HepG2 (cell line): ENCODE data around the gene COQ5. TPM values are rescaled to one million over a fixed set of nuclear protein-coding genes. Genes with fewer than 3 reads are reported as not detected.
A peak's percentile ranks its signal among the peaks of the same experiment; 100 is the strongest.

Experiments
- AGO2 ChIP-seq: fragments of 200-400 bp; formaldehyde crosslinking; optimal IDR thresholded peaks from 2 replicates; pipeline ENCODE3; 2017; ENCODE audit warnings: mild to moderate bottlenecking, low read depth, low read length, moderate library complexity
- CBX2 ChIP-seq, 2 experiments: fragments of 200-600 bp in 1 of 2; sonication (generic); formaldehyde crosslinking in 1 of 2; IDR thresholded peaks; 2 replicates each; pipeline versions ENCODE4 v1.7.0 to v1.8.1; 2018 to 2022; ENCODE audit warnings: low read depth in 2 of 2, low read length in 1 of 2, mild to moderate bottlenecking in 1 of 2, missing genetic modification reagents in 1 of 2
- GRHL1 ChIP-seq: sonication (generic); formaldehyde crosslinking; conservative IDR thresholded peaks from 2 replicates; pipeline ENCODE4 v1.8.0; 2022; ENCODE audit warnings: missing genetic modification reagents
- ISL2 ChIP-seq: sonication (generic); formaldehyde crosslinking; IDR thresholded peaks from 2 replicates; pipeline ENCODE4 v1.5.0; 2020; ENCODE audit warnings: missing genetic modification reagents
- JUN ChIP-seq: sonication (generic); formaldehyde crosslinking; IDR thresholded peaks from 2 replicates; pipeline ENCODE4 v1.4.0; 2020; ENCODE audit warnings: mild to moderate bottlenecking, missing genetic modification reagents
- NR0B2 ChIP-seq: sonication (generic); formaldehyde crosslinking; IDR thresholded peaks from 2 replicates; pipeline ENCODE4 v1.4.0; 2020; ENCODE audit warnings: mild to moderate bottlenecking, missing genetic modification reagents
- RBM39 ChIP-seq: fragments of 200-400 bp; formaldehyde crosslinking; IDR thresholded peaks from one replicate; pipeline ENCODE4 v1.6.1; 2018; ENCODE audit warnings: antibody characterized with exemption, mild to moderate bottlenecking, low read depth, low read length; ENCODE audit not compliant: poor library complexity, severe bottlenecking
- SAFB2 ChIP-seq: sonication (generic); formaldehyde crosslinking; IDR thresholded peaks from 2 replicates; pipeline ENCODE4 v1.5.1; 2020; ENCODE audit warnings: missing genetic modification reagents, low read depth, mild to moderate bottlenecking, borderline replicate concordance
- TBL1XR1 ChIP-seq: fragments of 150-350 bp; IDR thresholded peaks from 2 replicates; pipeline ENCODE4 v1.6.1; 2014; ENCODE audit warnings: borderline replicate concordance, low read length; ENCODE audit not compliant: partially characterized antibody
- TFAP4 ChIP-seq: sonication (generic); IDR thresholded peaks from 2 replicates; pipeline ENCODE4 v1.6.1; 2016; ENCODE audit warnings: low read depth, borderline replicate concordance
- XBP1 ChIP-seq: sonication (generic); formaldehyde crosslinking; IDR thresholded peaks from 2 replicates; pipeline ENCODE4 v1.5.0; 2020; ENCODE audit warnings: missing genetic modification reagents
- YEATS4 ChIP-seq: sonication (generic); formaldehyde crosslinking; IDR thresholded peaks from 2 replicates; pipeline ENCODE4 v1.4.0; 2020; ENCODE audit warnings: missing genetic modification reagents, borderline replicate concordance
- ZBTB10 ChIP-seq: sonication (generic); formaldehyde crosslinking; IDR thresholded peaks from 2 replicates; pipeline ENCODE4 v1.4.0; 2020; ENCODE audit warnings: missing genetic modification reagents, borderline replicate concordance
- ZBTB34 ChIP-seq: sonication (generic); formaldehyde crosslinking; IDR thresholded peaks from 2 replicates; pipeline ENCODE4 v1.8.0; 2022; ENCODE audit warnings: mild to moderate bottlenecking, missing genetic modification reagents
- ZIK1 ChIP-seq: sonication (generic); formaldehyde crosslinking; IDR thresholded peaks from 2 replicates; pipeline ENCODE4 v1.5.0; 2020; ENCODE audit warnings: mild to moderate bottlenecking, low read depth, missing genetic modification reagents, borderline replicate concordance
- ZNF207 ChIP-seq: fragments of 450-650 bp; IDR thresholded peaks from 2 replicates; pipeline ENCODE4 v1.6.1; 2016; ENCODE audit warnings: antibody characterized with exemption, borderline replicate concordance
- ZNF274 ChIP-seq: sonication (generic); formaldehyde crosslinking; IDR thresholded peaks from 2 replicates; pipeline ENCODE4 v1.5.1; 2020; ENCODE audit warnings: mild to moderate bottlenecking, missing genetic modification reagents
- ZNF441 ChIP-seq: sonication (generic); formaldehyde crosslinking; IDR thresholded peaks from 2 replicates; pipeline ENCODE4 v1.7.0; 2021; ENCODE audit warnings: missing genetic modification reagents, borderline replicate concordance
- ZNF558 ChIP-seq: sonication (generic); formaldehyde crosslinking; IDR thresholded peaks from 2 replicates; pipeline ENCODE4 v1.9.0; 2022; ENCODE audit warnings: mild to moderate bottlenecking, missing genetic modification reagents, borderline replicate concordance
- ZNF577 ChIP-seq: sonication (generic); formaldehyde crosslinking; IDR thresholded peaks from 2 replicates; pipeline ENCODE4 v1.4.0; 2020; ENCODE audit warnings: mild to moderate bottlenecking, low read depth, missing genetic modification reagents, borderline replicate concordance
- ZNF790 ChIP-seq: sonication (generic); formaldehyde crosslinking; IDR thresholded peaks from 2 replicates; pipeline ENCODE4 v1.8.0; 2022; ENCODE audit warnings: missing genetic modification reagents, mild to moderate bottlenecking, borderline replicate concordance
- polyA plus RNA-seq, 8 experiments: library from polyadenylated mRNA; depleted of rRNA in 3 of 8; stranded (reverse) in 7 of 8; unstranded in 1 of 8; fragments of >200 nt; fragmentation: Illumina TruSeq in 4 of 8; extraction: Trizol in 4 of 8; gene quantifications; 2 replicates each; pipeline versions ENCODE4 v1.2.1 to v1.2.3, GENCODE V29; 2011 to 2016; ENCODE audit warnings: low read depth in 4 of 8, missing spikeins in 1 of 8, mixed read lengths in 1 of 8; ENCODE audit not compliant: insufficient read depth in 1 of 8
- total RNA-seq, 5 experiments: library from RNA; depleted of rRNA; stranded (reverse); fragments of >200 nt; fragmentation: Illumina TruSeq; extraction: Trizol; gene quantifications; 2 replicates each; pipeline ENCODE4 v1.2.3, GENCODE V29; 2016; ENCODE audit warnings: low read depth in 1 of 5

Gene COQ5
- total and polyA plus RNA-seq, 2 of the 13 experiments (the other 11 are each of a cell fraction or from before 2014, with no cell fraction given): 36.4 to 41.5 TPM

- TF ChIP-seq ZNF790 (CRISPR knock-in tag) (peak; percentile 56; the same call in 1 of the 2 replicates), TBL1XR1 (peak; percentile 52), ZIK1 (CRISPR knock-in tag) (peak; percentile 75; the same call in 1 of the 2 replicates), JUN (CRISPR knock-in tag) (no peak), ZBTB10 (CRISPR knock-in tag) (no peak), ISL2 (CRISPR knock-in tag) (peak; percentile 49; the same call in 1 of the 2 replicates), CBX2 (IDR thresholded peaks at IDR 0.05; ENCODE audit: low read depth, low read length) (no peak), CBX2 (CRISPR knock-in tag; IDR thresholded peaks at IDR 0.05; ENCODE audit: low read depth) (no peak), ZBTB34 (CRISPR knock-in tag) (no peak), ZNF441 (CRISPR knock-in tag) (no peak), GRHL1 (CRISPR knock-in tag) (no peak), ZNF207 (no peak), ZNF274 (CRISPR knock-in tag) (peak; percentile 53; the same call in 1 of the 2 replicates), AGO2 (peak; percentile 61), ZNF577 (no peak), XBP1 (CRISPR knock-in tag) (no peak), RBM39 (peak; percentile 92), TFAP4 (peak; percentile 73; the same call in 1 of the 2 replicates), NR0B2 (CRISPR knock-in tag) (no peak; the same call in 1 of the 2 replicates), ZNF558 (CRISPR knock-in tag) (peak; percentile 91; the same call in 1 of the 2 replicates), YEATS4 (CRISPR knock-in tag) (peak; percentile 90), SAFB2 (CRISPR knock-in tag) (no peak)
Measured at GRCh38 chr12:120495731-120496412, 33.1 kb downstream of the COQ5 start, which contains the start of gene DYNLL1 (continued).
